MM.1S (cell line): ENCODE measurements around the gene NDEL1.

Source experiments
- EZH2 ChIP-seq: fragments of 300-600 bp; sonication (generic); optimal IDR thresholded peaks from 2 replicates; pipeline ENCODE3; 2017; ENCODE audit warnings: low read depth, mild to moderate bottlenecking, antibody characterized with exemption, low read length, mixed read lengths
- TF ChIP-seq, protein P1 (sequence below): fragments of 300-600 bp; sonication (generic); IDR thresholded peaks from 2 replicates; pipeline ENCODE4 v1.5.1; 2016; ENCODE audit warnings: antibody characterized with exemption, low read length, mixed read lengths

DNA sequence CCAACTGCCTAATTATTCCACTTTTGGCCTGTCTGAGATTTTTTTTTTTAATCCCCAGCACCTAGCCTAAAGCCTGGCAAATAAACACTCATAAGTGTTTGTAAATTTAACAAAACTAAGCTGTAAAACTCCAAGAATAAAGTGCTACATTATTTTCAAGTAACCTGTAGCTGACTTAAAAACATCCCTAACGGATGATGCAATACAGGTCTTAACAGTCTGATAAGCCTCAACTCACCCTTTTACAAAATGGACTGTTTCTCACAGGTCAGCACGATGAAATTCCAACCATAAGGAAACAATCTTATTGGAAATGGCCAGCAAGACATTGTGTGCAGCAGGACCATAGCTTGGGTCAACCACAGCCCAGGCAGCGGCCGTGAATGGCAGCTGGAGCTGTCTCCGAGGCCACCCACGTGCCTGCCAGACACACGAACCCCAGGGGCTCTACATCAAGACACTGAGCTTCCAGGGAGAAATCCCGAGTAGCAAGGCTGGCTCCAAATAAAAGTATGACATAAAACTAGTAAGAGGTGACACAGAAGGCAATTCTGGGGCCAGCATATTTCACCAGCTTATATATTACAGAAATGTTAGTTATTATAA is 58.9 kb downstream of the NDEL1 start:
- no peak for TF ChIP-seq EZH2
- TF ChIP-seq, protein P1, sequence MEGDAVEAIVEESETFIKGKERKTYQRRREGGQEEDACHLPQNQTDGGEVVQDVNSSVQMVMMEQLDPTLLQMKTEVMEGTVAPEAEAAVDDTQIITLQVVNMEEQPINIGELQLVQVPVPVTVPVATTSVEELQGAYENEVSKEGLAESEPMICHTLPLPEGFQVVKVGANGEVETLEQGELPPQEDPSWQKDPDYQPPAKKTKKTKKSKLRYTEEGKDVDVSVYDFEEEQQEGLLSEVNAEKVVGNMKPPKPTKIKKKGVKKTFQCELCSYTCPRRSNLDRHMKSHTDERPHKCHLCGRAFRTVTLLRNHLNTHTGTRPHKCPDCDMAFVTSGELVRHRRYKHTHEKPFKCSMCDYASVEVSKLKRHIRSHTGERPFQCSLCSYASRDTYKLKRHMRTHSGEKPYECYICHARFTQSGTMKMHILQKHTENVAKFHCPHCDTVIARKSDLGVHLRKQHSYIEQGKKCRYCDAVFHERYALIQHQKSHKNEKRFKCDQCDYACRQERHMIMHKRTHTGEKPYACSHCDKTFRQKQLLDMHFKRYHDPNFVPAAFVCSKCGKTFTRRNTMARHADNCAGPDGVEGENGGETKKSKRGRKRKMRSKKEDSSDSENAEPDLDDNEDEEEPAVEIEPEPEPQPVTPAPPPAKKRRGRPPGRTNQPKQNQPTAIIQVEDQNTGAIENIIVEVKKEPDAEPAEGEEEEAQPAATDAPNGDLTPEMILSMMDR: no peak
